ENCODE data around the gene MAN1A1.
"Not testable (repeated sequence)": the region's sequence is repeated elsewhere in the genome, so short reads cannot be mapped to it uniquely, and the experiment has no call there.

MAN1A1 gene

DNA sequence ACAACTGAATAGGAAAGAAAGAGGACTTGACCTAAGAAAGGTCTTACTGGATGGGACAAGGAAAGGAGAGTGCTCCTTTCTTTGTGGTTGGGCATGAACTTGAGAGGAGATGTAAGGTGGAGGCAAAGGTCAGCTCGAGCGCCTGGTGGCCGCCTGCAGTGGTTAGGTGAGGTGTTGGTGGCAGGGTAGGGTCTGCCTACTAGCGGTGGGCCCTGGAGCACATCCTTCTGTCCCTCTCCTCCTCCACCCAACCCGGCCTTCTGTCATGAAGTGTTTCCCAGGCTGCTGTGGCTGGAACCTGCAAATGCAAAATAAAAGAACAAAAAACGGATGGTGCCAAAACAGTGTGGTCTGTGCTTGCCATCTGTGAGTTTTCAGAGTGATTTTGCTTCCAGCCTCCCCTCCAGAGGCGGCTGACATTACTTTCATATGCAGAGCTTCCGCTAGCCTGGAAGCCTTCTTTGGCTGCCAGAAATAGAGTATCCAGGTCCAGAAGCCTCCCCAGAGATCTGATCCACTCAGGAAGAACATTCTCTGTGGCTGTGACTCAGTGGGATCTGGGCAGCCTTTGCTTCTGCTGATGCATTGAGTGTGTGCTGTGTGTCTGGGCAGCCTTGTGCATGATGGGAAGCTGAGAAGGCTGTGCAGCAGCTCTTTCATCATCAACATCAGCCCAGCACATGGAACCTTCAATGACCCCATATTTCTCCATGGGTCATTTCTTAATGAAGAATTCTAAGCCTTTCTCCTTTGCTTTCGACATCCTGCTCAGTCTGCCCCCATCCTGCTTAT is 191.3 kb downstream of the MAN1A1 start:
- H3K27me3 ChIP-seq (ENCODE audit: insufficient read depth, low read length), result no peaks in the 10 kb centered on the region
- no peak overlapping the region for H2AFZ ChIP-seq (ENCODE audit: low read depth, low read length)
- H3K4me1 ChIP-seq (ENCODE audit: insufficient read depth, low read length), result no peaks in the 10 kb centered on the region
- no peak overlapping the region for H3K4me3 ChIP-seq (ENCODE audit: low read length)
- H3K36me3 ChIP-seq (ENCODE audit: insufficient read depth, low read length), result no peaks in the 10 kb centered on the region
- H3K9me3 ChIP-seq (ENCODE audit: low read length), result no peaks in the 10 kb centered on the region

DNA sequence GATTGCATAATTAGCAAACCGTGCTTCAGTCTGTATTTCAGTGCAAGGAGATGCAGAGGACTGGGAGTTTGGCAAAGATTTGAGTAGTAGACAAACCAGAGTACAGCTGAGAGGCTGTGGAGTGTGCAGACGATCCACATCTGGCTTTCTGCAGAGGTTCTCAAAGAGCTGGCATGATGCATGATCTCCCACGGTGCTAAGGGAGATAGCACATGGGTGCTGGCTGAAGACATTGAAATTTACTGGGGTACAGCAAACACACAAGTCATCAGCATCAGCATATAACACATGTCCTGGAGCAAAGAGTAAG is 192.1 kb downstream of the MAN1A1 start:
- Histone ChIP-seq H3K27me3 (ENCODE audit: insufficient read depth, low read length) (no peaks in the 10 kb centered on the region), H3K4me1 (ENCODE audit: insufficient read depth, low read length) (no peaks in the 10 kb centered on the region), H3K4me3 (ENCODE audit: low read length) (no peak overlapping the region)

GRCh38 chr6:119156757-119157505 is 192.6 kb downstream of the MAN1A1 start:
- Histone ChIP-seq H3K4me3 (ENCODE audit: low read length) (no peak overlapping the region), H2AFZ (ENCODE audit: low read depth, low read length) (no peak overlapping the region), H3K9me3 (ENCODE audit: low read length) (no peaks in the 10 kb centered on the region), H3K27me3 (ENCODE audit: insufficient read depth, low read length) (no peaks in the 10 kb centered on the region), H3K4me1 (ENCODE audit: insufficient read depth, low read length) (no peaks in the 10 kb centered on the region), H3K36me3 (ENCODE audit: insufficient read depth, low read length) (no peaks in the 10 kb centered on the region)

More for the DNA sequence above, 192.1 kb downstream of the MAN1A1 start:
- Histone ChIP-seq H3K36me3 (ENCODE audit: insufficient read depth, low read length) (no peaks in the 10 kb centered on the region), H3K9me3 (ENCODE audit: low read length) (no peaks in the 10 kb centered on the region), H2AFZ (ENCODE audit: low read depth, low read length) (no peak overlapping the region)

GRCh38 chr6:119156082-119156481 is 193.5 kb downstream of the MAN1A1 start:
- not testable (repeated sequence) for H3K27me3 ChIP-seq (ENCODE audit: insufficient read depth, low read length); H3K9me3 ChIP-seq (ENCODE audit: low read length); H3K4me1 ChIP-seq (ENCODE audit: insufficient read depth, low read length); H3K4me3 ChIP-seq (ENCODE audit: low read length); H3K36me3 ChIP-seq (ENCODE audit: insufficient read depth, low read length); H2AFZ ChIP-seq (ENCODE audit: low read depth, low read length)

GRCh38 chr6:119152187-119152586 is 197.4 kb downstream of the MAN1A1 start:
- H3K4me3 ChIP-seq (ENCODE audit: low read length), result no peak overlapping the region
- no peaks in the 10 kb centered on the region for H3K9me3 ChIP-seq (ENCODE audit: low read length)
- H3K36me3 ChIP-seq (ENCODE audit: insufficient read depth, low read length), result no peaks in the 10 kb centered on the region
- H2AFZ ChIP-seq (ENCODE audit: low read depth, low read length), result no peak overlapping the region
- H3K27me3 ChIP-seq (ENCODE audit: insufficient read depth, low read length), result no peaks in the 10 kb centered on the region
- no peaks in the 10 kb centered on the region for H3K4me1 ChIP-seq (ENCODE audit: insufficient read depth, low read length)

DNA sequence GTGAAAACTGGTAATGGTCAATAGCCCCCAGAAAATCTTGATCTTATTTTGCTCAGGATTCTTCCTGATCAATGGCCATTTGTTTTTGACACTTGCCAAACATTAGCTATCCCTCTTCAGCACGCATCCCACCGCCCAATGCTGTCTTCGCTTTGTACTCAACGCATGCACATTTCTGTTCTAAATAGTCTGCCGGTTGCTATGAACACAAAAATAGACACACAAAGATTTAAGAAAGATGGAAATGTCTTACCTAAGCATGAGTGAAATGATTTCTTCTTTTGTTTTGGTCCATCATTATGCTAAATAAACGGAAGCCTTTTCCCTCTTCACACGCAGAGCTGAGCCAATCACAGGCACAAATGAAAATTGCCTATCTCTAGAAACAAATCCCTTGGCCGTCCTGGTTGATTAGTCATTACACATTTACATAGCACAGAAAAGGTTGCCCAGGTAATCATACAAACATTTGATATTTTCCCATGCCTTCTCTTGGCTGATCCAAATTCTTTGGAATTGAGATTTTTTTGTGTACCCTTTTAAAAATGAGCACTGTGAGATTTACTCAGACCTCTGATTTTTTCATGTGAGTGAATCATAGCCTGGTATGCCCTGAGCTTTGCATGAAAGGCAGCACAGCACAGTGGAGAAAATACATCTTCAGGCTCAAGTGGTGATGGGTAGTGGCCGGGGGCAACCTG is 200.6 kb downstream of the MAN1A1 start:
- Histone ChIP-seq H3K36me3 (ENCODE audit: insufficient read depth, low read length) (no peaks in the 10 kb centered on the region), H3K4me1 (ENCODE audit: insufficient read depth, low read length) (no peaks in the 10 kb centered on the region), H2AFZ (ENCODE audit: low read depth, low read length) (no peak overlapping the region), H3K27me3 (ENCODE audit: insufficient read depth, low read length) (no peaks in the 10 kb centered on the region), H3K4me3 (ENCODE audit: low read length) (no peak overlapping the region), H3K9me3 (ENCODE audit: low read length) (no peaks in the 10 kb centered on the region)

DNA sequence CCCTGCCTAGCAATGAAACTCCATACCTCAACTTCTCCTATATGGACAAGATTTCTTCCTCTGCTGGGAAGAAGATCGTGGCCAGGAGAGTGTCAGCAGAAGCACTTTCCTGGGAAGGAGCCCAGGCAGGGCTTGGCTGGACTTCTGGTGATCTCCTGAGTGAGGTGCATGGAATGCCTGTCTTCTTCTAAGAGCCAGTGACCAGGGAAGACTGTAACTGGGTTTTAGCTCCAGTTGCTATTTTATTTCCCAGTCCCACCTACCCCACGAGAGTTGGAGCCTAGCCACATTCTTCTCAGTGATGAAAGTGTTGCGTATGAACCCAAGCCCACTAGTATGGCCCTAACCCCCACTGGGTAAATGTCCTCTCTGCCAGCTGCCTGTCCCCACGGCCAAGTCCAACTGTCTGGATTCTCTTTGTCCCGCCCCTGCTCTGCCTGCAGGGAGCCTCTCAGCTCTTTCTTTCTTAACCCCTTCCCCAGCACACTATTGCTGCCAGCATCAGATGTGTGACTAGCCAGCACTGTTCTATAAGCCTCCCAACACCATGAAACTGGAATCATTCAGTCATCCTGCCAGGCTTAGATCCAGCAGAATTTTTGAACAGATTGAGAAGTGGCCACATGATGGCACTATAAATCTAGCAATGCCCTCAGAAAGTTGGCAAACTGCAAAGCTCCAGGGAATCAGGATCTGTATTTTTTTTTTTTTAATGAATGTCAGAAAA is 201.3 kb downstream of the MAN1A1 start:
- Histone ChIP-seq H3K36me3 (ENCODE audit: insufficient read depth, low read length) (no peaks in the 10 kb centered on the region), H3K4me3 (ENCODE audit: low read length) (no peak overlapping the region), H3K27me3 (ENCODE audit: insufficient read depth, low read length) (no peaks in the 10 kb centered on the region), H3K4me1 (ENCODE audit: insufficient read depth, low read length) (no peaks in the 10 kb centered on the region), H2AFZ (ENCODE audit: low read depth, low read length) (no peak overlapping the region), H3K9me3 (ENCODE audit: low read length) (no peaks in the 10 kb centered on the region)

- Histone ChIP-seq H3K4me3 (ENCODE audit: low read length) (no peak overlapping the region), H3K4me1 (ENCODE audit: insufficient read depth, low read length) (no peaks in the 10 kb centered on the region), H2AFZ (ENCODE audit: low read depth, low read length) (no peak overlapping the region), H3K36me3 (ENCODE audit: insufficient read depth, low read length) (no peaks in the 10 kb centered on the region), H3K27me3 (ENCODE audit: insufficient read depth, low read length) (no peaks in the 10 kb centered on the region), H3K9me3 (ENCODE audit: low read length) (no peaks in the 10 kb centered on the region)
Observed at GRCh38 chr6:119147101-119148053, 202.2 kb downstream of the MAN1A1 start.

GRCh38 chr6:119145111-119145510 is 204.4 kb downstream of the MAN1A1 start:
- H3K27me3 ChIP-seq (ENCODE audit: insufficient read depth, low read length), result no peaks in the 10 kb centered on the region
- H3K9me3 ChIP-seq (ENCODE audit: low read length), result no peaks in the 10 kb centered on the region
- H2AFZ ChIP-seq (ENCODE audit: low read depth, low read length), result no peak overlapping the region
- H3K4me3 ChIP-seq (ENCODE audit: low read length), result no peak overlapping the region
- H3K4me1 ChIP-seq (ENCODE audit: insufficient read depth, low read length), result no peaks in the 10 kb centered on the region
- H3K36me3 ChIP-seq (ENCODE audit: insufficient read depth, low read length), result no peaks in the 10 kb centered on the region

DNA sequence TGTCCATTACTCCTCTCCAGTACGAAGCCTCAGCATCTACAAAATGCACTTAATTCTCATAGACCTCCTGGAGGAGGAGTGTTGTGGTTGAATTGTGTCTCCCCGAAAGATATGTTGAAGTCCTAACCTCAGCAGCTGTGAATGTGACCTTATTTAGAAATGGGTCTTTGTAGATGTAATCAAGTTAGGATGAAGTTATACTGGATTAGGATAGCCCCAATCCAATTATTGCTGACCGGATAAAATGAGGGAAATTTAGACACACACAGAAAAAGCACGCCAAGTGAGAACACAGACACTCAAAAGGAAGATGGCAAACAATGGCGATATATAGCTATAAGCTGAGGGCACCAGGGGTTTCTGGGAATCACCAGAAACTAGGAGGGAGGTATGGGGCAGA is 206.9 kb downstream of the MAN1A1 start:
- no peak overlapping the region for H3K4me3 ChIP-seq (ENCODE audit: low read length)
- H2AFZ ChIP-seq (ENCODE audit: low read depth, low read length), result no peak overlapping the region
- H3K27me3 ChIP-seq (ENCODE audit: insufficient read depth, low read length), result no peaks in the 10 kb centered on the region
- peaks cover 6% of the 10 kb centered on the region for H3K4me1 ChIP-seq (ENCODE audit: insufficient read depth, low read length)
- H3K9me3 ChIP-seq (ENCODE audit: low read length), result no peaks in the 10 kb centered on the region
- H3K36me3 ChIP-seq (ENCODE audit: insufficient read depth, low read length), result no peaks in the 10 kb centered on the region

DNA sequence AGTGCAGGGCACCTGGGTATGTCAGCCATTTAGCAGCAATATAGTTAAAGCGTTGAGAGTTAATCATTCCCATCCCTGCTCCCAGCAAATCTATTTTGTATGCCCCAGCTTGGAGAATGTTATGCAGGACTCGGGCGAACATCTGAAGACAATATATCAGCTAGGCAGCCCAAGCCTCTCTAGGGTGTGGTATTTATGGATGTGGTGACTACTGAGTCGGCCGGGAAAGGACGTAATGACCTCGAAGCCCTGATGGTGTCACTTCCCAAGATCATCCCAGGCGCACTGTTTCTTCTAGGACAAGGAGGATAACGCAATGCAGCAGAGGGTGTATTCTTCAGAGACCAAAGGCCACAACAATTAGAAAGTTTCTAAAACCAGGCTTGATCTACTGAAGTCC is 207.5 kb downstream of the MAN1A1 start:
- Histone ChIP-seq H2AFZ (ENCODE audit: low read depth, low read length) (no peak overlapping the region), H3K4me3 (ENCODE audit: low read length) (no peak overlapping the region)

More for the DNA sequence above, 207.5 kb downstream of the MAN1A1 start:
- Histone ChIP-seq H3K27me3 (ENCODE audit: insufficient read depth, low read length) (no peaks in the 10 kb centered on the region), H3K36me3 (ENCODE audit: insufficient read depth, low read length) (no peaks in the 10 kb centered on the region), H3K4me1 (ENCODE audit: insufficient read depth, low read length) (peaks cover 6% of the 10 kb centered on the region), H3K9me3 (ENCODE audit: low read length) (no peaks in the 10 kb centered on the region)

All from neuron (in vitro differentiated cells).